ENCODE results near the gene VCPKMT.

Gene VCPKMT

DNA sequence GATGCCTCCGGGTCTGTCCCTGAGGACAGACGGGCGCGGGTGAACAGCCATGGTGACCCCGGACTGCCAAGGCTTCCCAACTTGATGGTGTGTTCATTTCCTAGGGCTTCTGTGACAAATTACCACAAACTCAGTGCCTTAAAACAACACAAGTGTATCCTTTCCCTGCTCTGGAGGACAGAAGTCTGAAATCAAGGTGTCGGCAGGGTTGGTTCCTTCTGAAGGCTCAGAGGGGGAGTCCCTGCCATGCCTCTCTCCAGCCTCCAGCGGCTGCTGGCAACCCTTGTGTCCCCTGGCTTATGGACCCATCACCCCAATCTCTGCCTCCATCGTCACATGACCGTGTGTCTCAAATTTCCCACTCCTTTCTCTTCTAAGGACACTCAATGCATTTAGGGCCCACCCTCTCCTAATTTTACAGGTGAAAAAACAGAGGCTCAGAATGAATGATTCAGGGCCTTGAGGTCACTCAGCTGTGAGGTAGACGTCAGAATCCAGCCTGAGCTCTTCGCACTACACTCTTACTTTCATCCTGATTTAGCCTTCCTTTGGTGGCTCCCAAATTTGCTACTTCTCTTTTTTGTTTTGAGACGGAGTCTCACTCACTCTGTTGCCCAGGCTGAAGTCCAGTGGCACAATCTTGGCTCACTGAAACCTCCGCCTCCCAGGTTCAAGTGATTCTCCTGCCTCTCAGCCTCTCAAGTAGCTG is 45.4 kb downstream of the VCPKMT start:
- Histone ChIP-seq H3K9me3 (ENCODE audit: insufficient read depth, low read length) (no peaks in the 10 kb centered on the region), H3K4me2 (ENCODE audit: low read depth, low read length, poor library complexity, severe bottlenecking) (no peak overlapping the region), H4K20me1 (ENCODE audit: low read depth, low read length) (no peaks in the 10 kb centered on the region), H3K9ac (ENCODE audit: low read length) (no peak overlapping the region), H3K4me3 (ENCODE audit: insufficient read depth, low read length, poor library complexity, severe bottlenecking) (no peak overlapping the region), H3K27me3 (ENCODE audit: low read length) (no peaks in the 10 kb centered on the region), H3K9me2 (replicated peaks; ENCODE audit: insufficient read depth, low read length) (no peaks in the 10 kb centered on the region), H3K27ac (ENCODE audit: low read depth, low read length) (no peak overlapping the region), H2AFZ (ENCODE audit: low read depth, low read length, severe bottlenecking) (no peak overlapping the region), H3K36me3 (ENCODE audit: low read length) (no peaks in the 10 kb centered on the region), H3K79me2 (ENCODE audit: insufficient read depth, low read length) (no peaks in the 10 kb centered on the region), H3F3A (ENCODE audit: insufficient read depth) (no peaks in the 10 kb centered on the region)
- TF ChIP-seq, protein P1, sequence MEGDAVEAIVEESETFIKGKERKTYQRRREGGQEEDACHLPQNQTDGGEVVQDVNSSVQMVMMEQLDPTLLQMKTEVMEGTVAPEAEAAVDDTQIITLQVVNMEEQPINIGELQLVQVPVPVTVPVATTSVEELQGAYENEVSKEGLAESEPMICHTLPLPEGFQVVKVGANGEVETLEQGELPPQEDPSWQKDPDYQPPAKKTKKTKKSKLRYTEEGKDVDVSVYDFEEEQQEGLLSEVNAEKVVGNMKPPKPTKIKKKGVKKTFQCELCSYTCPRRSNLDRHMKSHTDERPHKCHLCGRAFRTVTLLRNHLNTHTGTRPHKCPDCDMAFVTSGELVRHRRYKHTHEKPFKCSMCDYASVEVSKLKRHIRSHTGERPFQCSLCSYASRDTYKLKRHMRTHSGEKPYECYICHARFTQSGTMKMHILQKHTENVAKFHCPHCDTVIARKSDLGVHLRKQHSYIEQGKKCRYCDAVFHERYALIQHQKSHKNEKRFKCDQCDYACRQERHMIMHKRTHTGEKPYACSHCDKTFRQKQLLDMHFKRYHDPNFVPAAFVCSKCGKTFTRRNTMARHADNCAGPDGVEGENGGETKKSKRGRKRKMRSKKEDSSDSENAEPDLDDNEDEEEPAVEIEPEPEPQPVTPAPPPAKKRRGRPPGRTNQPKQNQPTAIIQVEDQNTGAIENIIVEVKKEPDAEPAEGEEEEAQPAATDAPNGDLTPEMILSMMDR (IDR thresholded peaks at IDR 0.05; ENCODE audit: insufficient read depth, low read length, poor library complexity, severe bottlenecking): no peak
- TF ChIP-seq EZH2phosphoT487 (conservative IDR thresholded peaks at IDR 0.05; ENCODE audit: low read length): no peak

DNA sequence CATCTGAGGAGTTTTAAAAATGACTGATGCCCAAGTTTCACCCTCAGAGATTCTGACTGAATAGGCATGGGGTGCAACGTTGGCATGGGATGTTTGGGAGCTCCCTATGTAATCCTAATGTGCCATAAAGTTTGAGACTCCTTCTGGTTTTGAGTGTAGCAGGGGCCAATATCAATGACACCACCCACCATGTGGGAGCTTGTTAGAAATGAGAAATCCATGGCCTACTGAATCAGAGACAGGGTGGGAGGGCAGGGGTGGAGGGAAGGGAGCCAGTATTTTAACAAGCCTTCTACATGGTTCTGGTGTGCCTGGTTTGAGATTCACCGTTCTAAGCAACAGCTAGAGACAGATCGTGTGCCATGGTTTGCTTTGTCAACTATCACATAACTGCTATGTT is 46.1 kb downstream of the VCPKMT start:
- Histone ChIP-seq H3K27me3 (ENCODE audit: low read length) (no peaks in the 10 kb centered on the region), H3K4me3 (ENCODE audit: insufficient read depth, low read length, poor library complexity, severe bottlenecking) (no peak overlapping the region), H3K4me2 (ENCODE audit: low read depth, low read length, poor library complexity, severe bottlenecking) (no peak overlapping the region), H3K36me3 (ENCODE audit: low read length) (no peaks in the 10 kb centered on the region), H3K27ac (ENCODE audit: low read depth, low read length) (no peak overlapping the region), H3K9me3 (ENCODE audit: insufficient read depth, low read length) (no peaks in the 10 kb centered on the region), H2AFZ (ENCODE audit: low read depth, low read length, severe bottlenecking) (no peak overlapping the region), H3K9ac (ENCODE audit: low read length) (no peak overlapping the region), H3K79me2 (ENCODE audit: insufficient read depth, low read length) (no peaks in the 10 kb centered on the region), H3K9me2 (replicated peaks; ENCODE audit: insufficient read depth, low read length) (no peaks in the 10 kb centered on the region), H3F3A (ENCODE audit: insufficient read depth) (no peaks in the 10 kb centered on the region), H4K20me1 (ENCODE audit: low read depth, low read length) (no peaks in the 10 kb centered on the region)
- TF ChIP-seq, protein P1 (IDR thresholded peaks at IDR 0.05; ENCODE audit: insufficient read depth, low read length, poor library complexity, severe bottlenecking): no peak
- TF ChIP-seq EZH2phosphoT487 (conservative IDR thresholded peaks at IDR 0.05; ENCODE audit: low read length): no peak

DNA sequence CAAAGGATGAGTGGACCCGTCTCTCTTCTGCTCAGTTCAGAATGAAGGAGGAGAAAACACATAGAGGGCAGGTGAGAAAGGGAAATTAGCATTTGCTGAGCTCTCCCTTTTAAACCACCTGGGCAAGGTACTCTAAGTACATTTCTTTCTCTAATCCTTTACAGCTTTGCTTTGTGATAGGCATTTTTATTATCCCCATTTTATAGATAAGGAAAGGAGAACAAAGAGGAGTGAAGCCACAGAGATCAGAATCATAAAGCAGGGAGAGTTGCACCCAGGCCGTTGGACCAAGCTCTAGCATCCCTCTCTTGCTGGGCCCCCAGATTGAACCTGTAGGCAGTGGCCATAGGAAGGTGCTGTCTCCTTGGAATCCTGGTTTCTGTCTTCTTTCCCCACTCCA is 47.0 kb downstream of the VCPKMT start:
- H3K36me3 ChIP-seq (ENCODE audit: low read length): no peaks in the 10 kb centered on the region

More for the DNA sequence above, 47.0 kb downstream of the VCPKMT start:
- H3K9ac ChIP-seq (ENCODE audit: low read length): no peak overlapping the region
- no peaks in the 10 kb centered on the region for H3K9me2 ChIP-seq (replicated peaks; ENCODE audit: insufficient read depth, low read length)
- H2AFZ ChIP-seq (ENCODE audit: low read depth, low read length, severe bottlenecking): no peak overlapping the region
- no peaks in the 10 kb centered on the region for H3K9me3 ChIP-seq (ENCODE audit: insufficient read depth, low read length)
- no peaks in the 10 kb centered on the region for H4K20me1 ChIP-seq (ENCODE audit: low read depth, low read length)
- H3K27me3 ChIP-seq (ENCODE audit: low read length): no peaks in the 10 kb centered on the region
- H3K4me2 ChIP-seq (ENCODE audit: low read depth, low read length, poor library complexity, severe bottlenecking): no peak overlapping the region
- TF ChIP-seq, protein P1 (IDR thresholded peaks at IDR 0.05; ENCODE audit: insufficient read depth, low read length, poor library complexity, severe bottlenecking): no peak
- TF ChIP-seq EZH2phosphoT487 (conservative IDR thresholded peaks at IDR 0.05; ENCODE audit: low read length): no peak
- H3K79me2 ChIP-seq (ENCODE audit: insufficient read depth, low read length): no peaks in the 10 kb centered on the region
- H3K27ac ChIP-seq (ENCODE audit: low read depth, low read length): no peak overlapping the region
- H3F3A ChIP-seq (ENCODE audit: insufficient read depth): no peaks in the 10 kb centered on the region
- no peak overlapping the region for H3K4me3 ChIP-seq (ENCODE audit: insufficient read depth, low read length, poor library complexity, severe bottlenecking)

All from SU-DHL-6 (cell line).